Activated CD4-positive, alpha-beta memory T cell treated with anti-CD3 and anti-CD28 coated beads, Interleukin-2, amount 10 ng/mL, durations not matched to agents 7 days and 5 days (primary cell): ENCODE results near the gene FHIP1B. TPM values are rescaled to one million over a fixed set of nuclear protein-coding genes. Genes with fewer than 3 reads are reported as not detected.
"Not testable (repeated sequence)": the region's sequence is repeated elsewhere in the genome, so short reads cannot be mapped to it uniquely, and the experiment has no call there.

Source experiments
- CTCF ChIA-PET: fragments of 350-600 bp; sonication (Branson Sonifier 250); formaldehyde crosslinking; loops from one replicate; lab custom pipeline; 2021; ENCODE audit warnings: antibody characterized with exemption, inconsistent platforms; lab: Charles Lee
- POLR2A ChIA-PET: fragments of 350-600 bp; sonication (Branson Sonifier 250); formaldehyde crosslinking; loops from one replicate; lab custom pipeline; 2021; ENCODE audit warnings: antibody characterized with exemption; lab: Charles Lee
- DNase-seq: peaks from one replicate; pipeline ENCODE4 v3.0.0-alpha.2; 2020
- H3K27ac Mint-ChIP-seq: one replicate; pipeline ENCODE4 v1.8.0; 2021; ENCODE audit warnings: mild to moderate bottlenecking, mixed read lengths
- H3K27me3 Mint-ChIP-seq: one replicate; pipeline ENCODE4 v1.8.0; 2021; ENCODE audit warnings: mixed read lengths
- H3K36me3 Mint-ChIP-seq: one replicate; pipeline ENCODE4 v1.8.0; 2021; ENCODE audit warnings: low read depth, mixed read lengths
- H3K4me1 Mint-ChIP-seq: one replicate; pipeline ENCODE4 v1.8.0; 2021; ENCODE audit warnings: mixed read lengths
- H3K4me3 Mint-ChIP-seq: one replicate; pipeline ENCODE4 v1.8.0; 2021; ENCODE audit warnings: mild to moderate bottlenecking, mixed read lengths
- H3K9me3 Mint-ChIP-seq: one replicate; pipeline ENCODE4 v1.8.0; 2021; ENCODE audit warnings: mixed read lengths
- total RNA-seq, 2 experiments: library from RNA; stranded (reverse); gene quantifications; one replicate each; pipeline ENCODE4 v1.2.3, GENCODE V29; 2021

Gene FHIP1B
- total RNA-seq, 2 experiments from 2014 or later: 19.1 to 19.2 TPM

DNA sequence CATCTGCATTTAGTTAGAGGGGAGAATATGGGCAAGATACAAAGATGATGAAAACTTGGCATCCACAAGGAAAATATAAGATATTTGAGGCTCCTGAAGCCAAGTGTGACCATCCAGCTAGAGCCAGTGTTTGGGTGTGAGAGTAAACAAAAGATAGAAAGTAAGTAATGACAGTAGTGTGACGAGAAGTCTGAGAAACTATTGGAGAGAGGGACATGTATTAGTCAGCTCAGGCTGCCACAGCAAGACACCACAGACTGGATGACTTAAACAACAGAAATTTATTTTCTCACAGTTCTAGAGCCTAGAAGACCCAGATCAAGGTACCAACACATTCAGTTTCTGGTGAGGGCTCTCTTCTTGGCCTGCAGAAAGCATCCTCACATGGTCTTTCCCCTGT, 18.8 kb upstream of the FHIP1B start:
- Mint-ChIP-seq H3K27ac (no peak overlapping the region), H3K27me3 (no peaks in the 10 kb centered on the region), H3K9me3 (no peaks in the 10 kb centered on the region), H3K4me3 (no peak overlapping the region), H3K36me3 (no peaks in the 10 kb centered on the region), H3K4me1 (no peaks in the 10 kb centered on the region)
- POLR2A ChIA-PET: no interaction called here
- CTCF ChIA-PET: interaction anchor here (1.2 to 6.7 kb wide), 4 partner anchors 15 to 109 kb away, joined by 3 to 117 read pairs (median 44); partner anchors contain the start of gene CNGA4
- no peak for DNase-seq

GRCh38 chr11:6251990-6252473, 17.6 kb upstream of the FHIP1B start:
- no peaks in the 10 kb centered on the region for H3K36me3 Mint-ChIP-seq
- peaks cover 4% of the 10 kb centered on the region for H3K27me3 Mint-ChIP-seq
- H3K4me3 Mint-ChIP-seq: no peak overlapping the region
- ChIA-PET POLR2A (interaction anchor here (1.3 kb wide), 1 partner anchor 109 kb away, joined by 3 read pairs; no protein-coding TSS in a partner anchor), CTCF (interaction anchor here (0.6 to 6.7 kb wide), 14 partner anchors 8 to 167 kb away, joined by 3 to 117 read pairs (median 6); partner anchors contain the start of genes APBB1, CCKBR, CNGA4 and FHIP1B)
- H3K4me1 Mint-ChIP-seq: no peaks in the 10 kb centered on the region
- H3K27ac Mint-ChIP-seq: no peak overlapping the region
- no peaks in the 10 kb centered on the region for H3K9me3 Mint-ChIP-seq
- DNase-seq: no peak

GRCh38 chr11:6251120-6251733, 16.8 kb upstream of the FHIP1B start:
- Mint-ChIP-seq H3K36me3 (no peaks in the 10 kb centered on the region), H3K4me1 (no peaks in the 10 kb centered on the region)

GRCh38 chr11:6249770-6250555, 15.5 kb upstream of the FHIP1B start:
- Mint-ChIP-seq H3K9me3 (no peaks in the 10 kb centered on the region), H3K27me3 (peaks cover 8% of the 10 kb centered on the region), H3K36me3 (no peaks in the 10 kb centered on the region), H3K4me1 (no peaks in the 10 kb centered on the region), H3K4me3 (no peak overlapping the region), H3K27ac (no peak overlapping the region)
- ChIA-PET POLR2A (no interaction called here), CTCF (interaction anchor here (0.7 to 6.7 kb wide), 14 partner anchors 11 to 227 kb away, joined by 3 to 117 read pairs (median 6); partner anchors contain the start of genes CAVIN3, CCKBR and CNGA4)
- no peak for DNase-seq

More at GRCh38 chr11:6251120-6251733, 16.8 kb upstream of the FHIP1B start:
- Mint-ChIP-seq H3K27me3 (peaks cover 4% of the 10 kb centered on the region), H3K9me3 (no peaks in the 10 kb centered on the region), H3K4me3 (no peak overlapping the region), H3K27ac (no peak overlapping the region)
- POLR2A ChIA-PET: interaction anchor here (0.5 to 1.3 kb wide), 2 partner anchors 36 to 109 kb away, joined by 3 read pairs; no protein-coding TSS in a partner anchor
- CTCF ChIA-PET: interaction anchor here (0.6 to 6.7 kb wide), 29 partner anchors 9 to 461 kb away, joined by 3 to 117 read pairs (median 4); partner anchors contain the start of genes APBB1, CAVIN3, CCKBR and CNGA4
- peak; percentile 64 for DNase-seq

- CTCF ChIA-PET: interaction anchor here (4.7 to 6.7 kb wide), 3 partner anchors 11 to 113 kb away, joined by 23 to 117 read pairs (median 64); partner anchors contain the start of gene CNGA4
- H3K27ac Mint-ChIP-seq, H3K36me3 Mint-ChIP-seq, H3K9me3 Mint-ChIP-seq, H3K27me3 Mint-ChIP-seq, H3K4me3 Mint-ChIP-seq, DNase-seq, POLR2A ChIA-PET, H3K4me1 Mint-ChIP-seq: not testable (repeated sequence)
These were observed 14.5 kb upstream of the FHIP1B start for GRCh38 chr11:6248897-6249296.

- POLR2A ChIA-PET: no interaction called here
- CTCF ChIA-PET: interaction anchor here (5.0 kb wide), 1 partner anchor 114 kb away, joined by 64 read pairs; no protein-coding TSS in a partner anchor
These were observed 13.8 kb upstream of the FHIP1B start for GRCh38 chr11:6248248-6248647.

DNA sequence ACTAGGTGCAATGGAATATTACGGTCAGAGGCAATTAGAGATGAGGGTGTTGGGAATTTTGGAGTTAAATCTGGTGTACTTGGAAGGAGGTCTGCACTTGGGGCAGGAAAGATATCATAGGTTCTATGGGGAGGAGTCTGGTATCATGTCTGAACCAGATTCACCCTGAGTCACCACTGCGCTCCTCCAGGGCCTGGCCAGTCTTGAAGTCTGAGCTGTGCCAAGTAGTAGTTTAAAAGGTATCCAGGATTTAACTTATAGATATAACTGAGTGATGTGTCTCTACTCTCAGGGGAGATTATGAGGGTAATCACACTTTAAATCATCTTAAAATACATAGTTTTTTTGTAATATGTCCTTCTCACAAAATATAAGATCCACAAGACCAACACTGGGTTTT, 11.1 kb upstream of the FHIP1B start:
- H3K36me3 Mint-ChIP-seq: no peaks in the 10 kb centered on the region
- H3K9me3 Mint-ChIP-seq: no peaks in the 10 kb centered on the region
- POLR2A ChIA-PET: no interaction called here
- H3K4me3 Mint-ChIP-seq: no peak overlapping the region
- no peaks in the 10 kb centered on the region for H3K4me1 Mint-ChIP-seq
- peaks cover 10% of the 10 kb centered on the region for H3K27me3 Mint-ChIP-seq
- DNase-seq: no peak
- no peak overlapping the region for H3K27ac Mint-ChIP-seq
- CTCF ChIA-PET: interaction anchor here (1.5 kb wide), 1 partner anchor 134 kb away, joined by 3 read pairs; no protein-coding TSS in a partner anchor

More at GRCh38 chr11:6248248-6248647, 13.8 kb upstream of the FHIP1B start:
- Mint-ChIP-seq H3K27ac (no peak overlapping the region), H3K4me3 (no peak overlapping the region), H3K27me3 (peaks cover 10% of the 10 kb centered on the region), H3K36me3 (no peaks in the 10 kb centered on the region), H3K4me1 (no peaks in the 10 kb centered on the region), H3K9me3 (no peaks in the 10 kb centered on the region)
- no peak for DNase-seq

DNA sequence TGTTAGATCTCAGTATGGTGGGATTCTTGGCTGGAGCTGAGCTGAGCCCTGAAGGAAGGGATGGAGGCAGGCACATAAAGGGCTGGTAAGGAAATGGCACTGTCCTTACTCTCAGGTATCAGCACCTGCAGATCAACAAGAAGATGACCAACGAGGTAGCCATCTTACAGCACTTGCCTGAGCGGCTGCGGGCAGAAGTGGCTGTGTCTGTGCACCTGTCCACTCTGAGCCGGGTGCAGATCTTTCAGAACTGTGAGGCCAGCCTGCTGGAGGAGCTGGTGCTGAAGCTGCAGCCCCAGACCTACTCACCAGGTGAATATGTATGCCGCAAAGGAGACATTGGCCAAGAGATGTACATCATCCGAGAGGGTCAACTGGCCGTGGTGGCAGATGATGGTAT, 6.9 kb upstream of the FHIP1B start:
- no peaks in the 10 kb centered on the region for H3K9me3 Mint-ChIP-seq
- no peaks in the 10 kb centered on the region for H3K4me1 Mint-ChIP-seq

GRCh38 chr11:6240781-6241180, 6.3 kb upstream of the FHIP1B start:
- CTCF ChIA-PET: interaction anchor here (0.9 kb wide), 1 partner anchor 11 kb away, joined by 3 read pairs; no protein-coding TSS in a partner anchor
- peaks cover 6% of the 10 kb centered on the region for H3K27me3 Mint-ChIP-seq
- H3K4me3 Mint-ChIP-seq: no peak overlapping the region
- no peaks in the 10 kb centered on the region for H3K4me1 Mint-ChIP-seq
- POLR2A ChIA-PET: no interaction called here
- no peak for DNase-seq
- H3K27ac Mint-ChIP-seq: no peak overlapping the region
- no peaks in the 10 kb centered on the region for H3K9me3 Mint-ChIP-seq
- no peaks in the 10 kb centered on the region for H3K36me3 Mint-ChIP-seq

More for the DNA sequence above, 6.9 kb upstream of the FHIP1B start:
- POLR2A ChIA-PET: no interaction called here
- Mint-ChIP-seq H3K36me3 (no peaks in the 10 kb centered on the region), H3K27ac (no peak overlapping the region), H3K27me3 (peaks cover 6% of the 10 kb centered on the region), H3K4me3 (no peak overlapping the region)
- no peak for DNase-seq
- CTCF ChIA-PET: interaction anchor here (1.7 kb wide), 1 partner anchor 10 kb away, joined by 10 read pairs; no protein-coding TSS in a partner anchor

DNA sequence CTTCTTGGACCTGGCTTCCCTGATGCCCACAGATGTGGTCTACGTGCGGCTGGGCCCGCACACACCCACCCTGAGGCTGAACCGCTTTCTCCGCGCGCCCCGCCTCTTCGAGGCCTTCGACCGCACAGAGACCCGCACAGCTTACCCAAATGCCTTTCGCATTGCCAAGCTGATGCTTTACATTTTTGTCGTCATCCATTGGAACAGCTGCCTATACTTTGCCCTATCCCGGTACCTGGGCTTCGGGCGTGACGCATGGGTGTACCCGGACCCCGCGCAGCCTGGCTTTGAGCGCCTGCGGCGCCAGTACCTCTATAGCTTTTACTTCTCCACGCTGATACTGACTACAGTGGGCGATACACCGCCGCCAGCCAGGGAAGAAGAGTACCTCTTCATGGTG, 5.7 kb upstream of the FHIP1B start:
- Mint-ChIP-seq H3K27me3 (peaks cover 2% of the 10 kb centered on the region), H3K4me3 (no peak overlapping the region), H3K4me1 (peaks cover 3% of the 10 kb centered on the region), H3K9me3 (no peaks in the 10 kb centered on the region), H3K36me3 (no peaks in the 10 kb centered on the region), H3K27ac (no peak overlapping the region)
- CTCF ChIA-PET: interaction anchor here (0.9 kb wide), 1 partner anchor 11 kb away, joined by 3 read pairs; no protein-coding TSS in a partner anchor
- DNase-seq: no peak
- POLR2A ChIA-PET: no interaction called here

GRCh38 chr11:6238902-6239301, 4.5 kb upstream of the FHIP1B start, which contains the start of gene CNGA4:
Gene CNGA4 (plus strand): TSS chr11:6239089. CDS start chr11:6239207, 118 bp downstream.
- no peak within 1 kb of the TSS for H3K27ac Mint-ChIP-seq
- CTCF ChIA-PET: interaction anchor here (3.3 kb wide), 1 partner anchor 12 kb away, joined by 23 read pairs; no protein-coding TSS in a partner anchor
- H3K27me3 Mint-ChIP-seq: no peaks in the 10 kb centered on the region
- peaks cover 13% of the 10 kb centered on the region for H3K4me1 Mint-ChIP-seq
- no peak for DNase-seq
- POLR2A ChIA-PET: no interaction called here
- no peaks in the 10 kb centered on the region for H3K9me3 Mint-ChIP-seq
- H3K4me3 Mint-ChIP-seq: no peak within 1 kb of the TSS
- no peaks in the 10 kb centered on the region for H3K36me3 Mint-ChIP-seq

DNA sequence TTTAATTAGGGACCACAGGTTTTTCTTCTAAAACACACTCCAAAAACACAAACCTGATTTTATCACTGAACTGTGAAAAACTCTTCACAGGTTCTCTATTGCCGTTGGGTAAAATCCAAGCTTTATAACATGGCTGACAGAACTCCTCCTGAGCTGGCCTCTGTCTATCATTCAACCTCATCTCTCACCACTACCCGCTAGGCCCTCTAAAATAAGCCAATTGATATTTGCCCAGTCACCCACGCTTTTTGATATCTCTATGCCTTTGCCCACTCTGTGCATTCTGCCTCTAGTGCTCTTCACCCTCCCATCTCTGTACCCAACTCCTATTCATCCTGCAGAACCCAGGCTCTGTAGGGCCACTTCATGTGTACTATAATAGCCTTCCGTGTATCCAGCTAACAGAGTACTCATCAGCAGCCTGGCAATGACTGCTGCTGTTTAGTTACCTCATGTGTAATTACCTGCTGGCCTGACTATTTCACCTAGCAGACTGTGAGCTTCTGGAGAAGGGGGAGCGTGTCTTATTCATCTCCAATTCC, 3.4 kb upstream of the FHIP1B start:
- no peaks in the 10 kb centered on the region for H3K36me3 Mint-ChIP-seq
- H3K9me3 Mint-ChIP-seq: no peaks in the 10 kb centered on the region
- POLR2A ChIA-PET: interaction anchor here (1.7 kb wide), 1 partner anchor 82 kb away, joined by 5 read pairs; the partner anchor contains the start of gene CAVIN3
- H3K4me1 Mint-ChIP-seq: peaks cover 22% of the 10 kb centered on the region
- H3K4me3 Mint-ChIP-seq: no peak overlapping the region
- no peak for DNase-seq
- no peaks in the 10 kb centered on the region for H3K27me3 Mint-ChIP-seq
- H3K27ac Mint-ChIP-seq: no peak overlapping the region
- CTCF ChIA-PET: interaction anchor here (1.1 to 3.3 kb wide), 6 partner anchors 13 to 499 kb away, joined by 3 to 23 read pairs (median 4); no protein-coding TSS in a partner anchor
